ENCODE results near the gene NLRC3. TPM values are rescaled to one million over a fixed set of nuclear protein-coding genes. Genes with fewer than 3 reads are reported as not detected.

Gene NLRC3
- total RNA-seq, 1 experiment from 2014 or later = 0.09 TPM

- intact Hi-C loops (cut with micrococcal nuclease; ENCODE audit: unreplicated experiment) = no loop called here
- DNase-seq (ENCODE audit: low spot score) = no peak
- TSS peak; percentile 51 for BruUV-seq (replicated peaks)
- no peak for TF ChIP-seq CTCF (conservative IDR thresholded peaks at IDR 0.05; ENCODE audit: low read depth, low read length)
- TF ChIP-seq EZH2 (IDR thresholded peaks at IDR 0.05; ENCODE audit: borderline replicate concordance, low read depth, low read length, poor library complexity, severe bottlenecking) = no peak
- H3K27me3 ChIP-seq (replicated peaks; ENCODE audit: insufficient read depth, low read depth, low read length, poor library complexity) = no peaks in the 10 kb centered on the region
- no peaks in the 10 kb centered on the region for H3K9me3 ChIP-seq (ENCODE audit: low read depth, low read length, poor library complexity, severe bottlenecking)
- H3K4me1 ChIP-seq (ENCODE audit: insufficient read depth, low read length, poor library complexity, severe bottlenecking) = no peaks in the 10 kb centered on the region
- no peak overlapping the region for H3K4me3 ChIP-seq (ENCODE audit: low read depth, low read length, poor library complexity, severe bottlenecking)
- ChIA-PET POLR2A (ENCODE audit: low non-redundant PET) (no interaction called here), CTCF (no interaction called here)
- H3K36me3 ChIP-seq (ENCODE audit: insufficient read depth, low read length, poor library complexity, severe bottlenecking) = no peaks in the 10 kb centered on the region
- H3K27ac ChIP-seq (ENCODE audit: low read depth, low read length, poor library complexity, severe bottlenecking) = no peak overlapping the region
Measured at GRCh38 chr16:3590736-3591435, 13.7 kb upstream of the NLRC3 start.

GRCh38 chr16:3589991-3590701 is 12.9 kb upstream of the NLRC3 start:
- Histone ChIP-seq H3K9me3 (ENCODE audit: low read depth, low read length, poor library complexity, severe bottlenecking) (no peaks in the 10 kb centered on the region), H3K4me1 (ENCODE audit: insufficient read depth, low read length, poor library complexity, severe bottlenecking) (no peaks in the 10 kb centered on the region), H3K27ac (ENCODE audit: low read depth, low read length, poor library complexity, severe bottlenecking) (no peak overlapping the region), H3K36me3 (ENCODE audit: insufficient read depth, low read length, poor library complexity, severe bottlenecking) (no peaks in the 10 kb centered on the region), H3K4me3 (ENCODE audit: low read depth, low read length, poor library complexity, severe bottlenecking) (no peak overlapping the region), H3K27me3 (replicated peaks; ENCODE audit: insufficient read depth, low read depth, low read length, poor library complexity) (no peaks in the 10 kb centered on the region)
- TF ChIP-seq EZH2 (IDR thresholded peaks at IDR 0.05; ENCODE audit: borderline replicate concordance, low read depth, low read length, poor library complexity, severe bottlenecking) (no peak), CTCF (conservative IDR thresholded peaks at IDR 0.05; ENCODE audit: low read depth, low read length) (no peak)
- ChIA-PET CTCF (no interaction called here), POLR2A (ENCODE audit: low non-redundant PET) (interaction anchor here (0.6 kb wide), 1 partner anchor 53 kb away, joined by 3 read pairs; no protein-coding TSS in a partner anchor)
- intact Hi-C loops (cut with micrococcal nuclease; ENCODE audit: unreplicated experiment) = no loop called here
- DNase-seq (ENCODE audit: low spot score) = no peak
- no TSS peak for BruUV-seq (replicated peaks)

GRCh38 chr16:3589441-3589921 is 12.3 kb upstream of the NLRC3 start:
- no peak for TF ChIP-seq CTCF (conservative IDR thresholded peaks at IDR 0.05; ENCODE audit: low read depth, low read length)
- no peak for DNase-seq (ENCODE audit: low spot score)
- intact Hi-C loops (cut with micrococcal nuclease; ENCODE audit: unreplicated experiment) = no loop called here
- ChIA-PET POLR2A (ENCODE audit: low non-redundant PET) (interaction anchor here (0.6 kb wide), 1 partner anchor 53 kb away, joined by 3 read pairs; no protein-coding TSS in a partner anchor), CTCF (no interaction called here)
- no peaks in the 10 kb centered on the region for H3K36me3 ChIP-seq (ENCODE audit: insufficient read depth, low read length, poor library complexity, severe bottlenecking)
- H3K27ac ChIP-seq (ENCODE audit: low read depth, low read length, poor library complexity, severe bottlenecking) = no peak overlapping the region
- no TSS peak for BruUV-seq (replicated peaks)
- no peaks in the 10 kb centered on the region for H3K9me3 ChIP-seq (ENCODE audit: low read depth, low read length, poor library complexity, severe bottlenecking)
- H3K27me3 ChIP-seq (replicated peaks; ENCODE audit: insufficient read depth, low read depth, low read length, poor library complexity) = no peaks in the 10 kb centered on the region
- no peaks in the 10 kb centered on the region for H3K4me1 ChIP-seq (ENCODE audit: insufficient read depth, low read length, poor library complexity, severe bottlenecking)
- no peak overlapping the region for H3K4me3 ChIP-seq (ENCODE audit: low read depth, low read length, poor library complexity, severe bottlenecking)
